Esophagus muscularis mucosa (tissue), 4 donors: ENCODE results near the gene EYA2. TPM values are rescaled to one million over a fixed set of nuclear protein-coding genes. Genes with fewer than 3 reads are reported as not detected.
"Not testable (repeated sequence)": the region's sequence is repeated elsewhere in the genome, so short reads cannot be mapped to it uniquely, and the experiment has no call there.

ENCODE experiments used
- DNase-seq: peaks from one replicate; pipeline ENCODE4 v3.0.0-alpha.2; 2017; ENCODE audit errors: extremely low spot score
- H3K27ac ChIP-seq, 4 donors: fragments of 200-600 bp; sonication (generic); replicated peaks in 1 of 4; 1 replicate in 3 of 4; 2 replicates in 1 of 4; pipeline ENCODE4 v1.5.1; 2016 to 2019; ENCODE audit warnings: mild to moderate bottlenecking in 1 of 4
- H3K27me3 ChIP-seq, 4 donors: fragments of 200-600 bp; sonication (generic); one replicate each; pipeline versions ENCODE4 v1.5.1 to v1.6.0; 2016 to 2019
- H3K36me3 ChIP-seq, 4 donors: fragments of 200-600 bp; sonication (generic); one replicate each; pipeline ENCODE4 v1.5.1; 2016 to 2019
- H3K4me1 ChIP-seq, 4 donors: fragments of 200-600 bp; sonication (generic); one replicate each; pipeline ENCODE4 v1.5.1; 2016 to 2019
- H3K4me3 ChIP-seq, 4 donors: fragments of 200-600 bp; sonication (generic); 1 replicate in 2 of 4; 2 replicates in 2 of 4; pipeline ENCODE4 v1.5.1; 2016 to 2019; ENCODE audit warnings: mild to moderate bottlenecking in 4 of 4, moderate library complexity in 1 of 4
- H3K9me3 ChIP-seq, 4 donors: fragments of 200-600 bp; sonication (generic); 1 replicate in 3 of 4; 2 replicates in 1 of 4; pipeline ENCODE4 v1.5.1; 2016 to 2019
- EP300 ChIP-seq: sonication (generic); formaldehyde crosslinking; IDR thresholded peaks from one replicate; pipeline ENCODE4 v1.6.1; 2017; ENCODE audit warnings: antibody characterized with exemption
- POLR2A ChIP-seq: fragments of 450-650 bp; IDR thresholded peaks from one replicate; pipeline ENCODE4 v1.6.1; 2017; ENCODE audit warnings: antibody characterized with exemption, moderate library complexity, mild to moderate bottlenecking, low read depth
- POLR2AphosphoS5 ChIP-seq, 2 donors: sonication (generic); formaldehyde crosslinking; IDR thresholded peaks; one replicate each; pipeline ENCODE4 v1.6.1; 2017; ENCODE audit warnings: antibody characterized with exemption in 2 of 2
- WGBS: methylation state at CpG from one replicate; pipeline ENCODE4 v1.1.5; 2018; 5-methylcytosine and 5-hydroxymethylcytosine counted together
- intact Hi-C: fragments of 100-400 bp; cut with DNase I; formaldehyde crosslinking; loops from one replicate; pipeline ENCODE4 v1.15.1; 2023
- total RNA-seq, 4 donors: library from RNA; depleted of rRNA; stranded (reverse); fragments of >200 nt; gene quantifications; one replicate each; pipeline versions ENCODE4 v1.1.0 to v1.2.1, GENCODE V29; 2016
- TF ChIP-seq, protein P1 (sequence below), 3 experiments: fragments of 200-600 bp in 2 of 3; fragments of 450-650 bp in 1 of 3; sonication (generic) in 2 of 3; IDR thresholded peaks; one replicate each; pipeline ENCODE4 v1.5.1; 2017 to 2019; ENCODE audit warnings: antibody characterized with exemption in 3 of 3, mild to moderate bottlenecking in 2 of 3, moderate library complexity in 1 of 3

The EYA2 gene
- total RNA-seq, 4 donors from 2014 or later = 1.2 to 5.9 (median 4.2) TPM

GRCh38 chr20:47173596-47174216, 279.1 kb downstream of the EYA2 start:
- no peaks in the 10 kb centered on the region for H3K9me3 ChIP-seq
- H3K27ac ChIP-seq = no peak overlapping the region
- peaks cover 0 to 11% (median 3%) of the 10 kb centered on the region in 4 donors for H3K36me3 ChIP-seq
- no peak overlapping the region for H3K4me3 ChIP-seq
- TF ChIP-seq, protein P1, sequence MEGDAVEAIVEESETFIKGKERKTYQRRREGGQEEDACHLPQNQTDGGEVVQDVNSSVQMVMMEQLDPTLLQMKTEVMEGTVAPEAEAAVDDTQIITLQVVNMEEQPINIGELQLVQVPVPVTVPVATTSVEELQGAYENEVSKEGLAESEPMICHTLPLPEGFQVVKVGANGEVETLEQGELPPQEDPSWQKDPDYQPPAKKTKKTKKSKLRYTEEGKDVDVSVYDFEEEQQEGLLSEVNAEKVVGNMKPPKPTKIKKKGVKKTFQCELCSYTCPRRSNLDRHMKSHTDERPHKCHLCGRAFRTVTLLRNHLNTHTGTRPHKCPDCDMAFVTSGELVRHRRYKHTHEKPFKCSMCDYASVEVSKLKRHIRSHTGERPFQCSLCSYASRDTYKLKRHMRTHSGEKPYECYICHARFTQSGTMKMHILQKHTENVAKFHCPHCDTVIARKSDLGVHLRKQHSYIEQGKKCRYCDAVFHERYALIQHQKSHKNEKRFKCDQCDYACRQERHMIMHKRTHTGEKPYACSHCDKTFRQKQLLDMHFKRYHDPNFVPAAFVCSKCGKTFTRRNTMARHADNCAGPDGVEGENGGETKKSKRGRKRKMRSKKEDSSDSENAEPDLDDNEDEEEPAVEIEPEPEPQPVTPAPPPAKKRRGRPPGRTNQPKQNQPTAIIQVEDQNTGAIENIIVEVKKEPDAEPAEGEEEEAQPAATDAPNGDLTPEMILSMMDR (IDR thresholded peaks at IDR 0.05) = no peak
- no peak for TF ChIP-seq POLR2AphosphoS5 (IDR thresholded peaks at IDR 0.05)
- TF ChIP-seq POLR2A = no peak
- TF ChIP-seq EP300 = no peak
- intact Hi-C loops = no loop called here
- no peak for DNase-seq
- H3K27me3 ChIP-seq = no peaks in the 10 kb centered on the region
- 98% methylated on average over 4 of the region's 6 CpGs for WGBS
- H3K4me1 ChIP-seq = peaks cover 3 to 18% (median 6%) of the 10 kb centered on the region in 4 donors

DNA sequence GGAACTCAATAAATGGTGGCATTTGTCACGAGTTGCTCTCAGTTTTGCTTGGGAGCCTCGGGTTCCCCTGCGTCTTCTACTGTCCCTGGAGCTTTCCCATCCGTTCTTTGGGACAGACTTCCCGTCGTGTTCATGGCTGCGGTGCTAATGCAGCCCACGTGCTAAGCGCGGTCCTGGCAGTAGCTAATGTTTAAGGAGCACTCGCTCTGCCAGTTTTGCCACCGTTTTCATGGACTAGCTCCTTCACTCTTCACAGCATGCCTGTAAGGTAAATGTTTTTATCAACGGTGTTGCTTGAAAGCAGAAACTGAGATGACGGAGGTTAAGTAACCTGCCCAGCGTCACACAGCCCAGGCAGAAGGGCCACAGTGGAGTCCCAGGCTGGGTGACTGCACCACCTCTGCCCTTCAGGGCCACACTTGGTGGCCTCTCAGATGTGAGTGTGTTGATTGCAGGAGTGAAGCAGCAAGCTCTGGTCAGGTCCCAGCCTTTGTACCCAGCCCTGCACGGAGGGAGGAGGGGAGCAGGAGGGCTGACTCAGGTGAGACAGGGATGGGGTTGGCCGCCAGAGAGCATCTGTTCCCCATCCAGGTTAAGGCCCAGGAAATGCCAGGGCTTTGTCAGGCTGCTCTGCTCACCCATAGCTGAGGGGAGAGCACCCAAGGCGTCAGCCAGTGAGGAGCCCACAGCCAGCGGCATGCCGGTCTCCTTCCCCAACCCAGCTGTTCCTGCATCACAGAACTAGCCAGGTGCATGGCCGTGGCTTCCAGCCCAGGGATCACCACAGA, 280.0 kb downstream of the EYA2 start:
- WGBS = 92% methylated on average over 17 of the region's 21 CpGs
- no peaks in the 10 kb centered on the region for H3K27me3 ChIP-seq
- no peak for DNase-seq
- H3K9me3 ChIP-seq = no peaks in the 10 kb centered on the region
- peaks cover 3 to 18% (median 6%) of the 10 kb centered on the region in 4 donors for H3K4me1 ChIP-seq
- TF ChIP-seq POLR2A = no peak
- no peak for TF ChIP-seq EP300
- TF ChIP-seq, protein P1 (IDR thresholded peaks at IDR 0.05) = no peak
- TF ChIP-seq POLR2AphosphoS5 (IDR thresholded peaks at IDR 0.05) = no peak
- no peak overlapping the region for H3K4me3 ChIP-seq
- H3K36me3 ChIP-seq = peaks cover 0 to 11% (median 3%) of the 10 kb centered on the region in 4 donors
- no peak overlapping the region for H3K27ac ChIP-seq
- intact Hi-C loops = no loop called here

DNA sequence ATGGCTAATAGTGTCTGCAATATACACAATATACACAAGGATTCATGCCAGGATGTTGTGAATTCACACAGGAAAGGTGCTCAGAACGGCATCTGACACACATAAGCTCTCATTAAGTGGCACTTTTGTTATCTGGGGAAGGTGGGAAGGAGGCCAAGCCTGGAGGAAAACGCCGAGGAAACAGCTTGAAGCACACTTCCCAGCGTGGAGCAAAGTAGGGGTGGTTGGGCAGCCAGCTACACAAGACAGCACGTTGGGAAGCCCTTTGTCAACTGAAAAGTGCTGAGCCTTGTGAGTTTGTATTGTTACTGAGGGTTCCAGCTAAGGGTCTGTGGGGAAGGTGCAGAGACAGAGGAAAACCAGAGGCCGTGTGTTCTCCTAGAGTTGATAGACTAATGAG, 280.9 kb downstream of the EYA2 start:
- 55% methylated on average over 6 of the region's 6 CpGs for WGBS

GRCh38 chr20:47176217-47176616, 281.6 kb downstream of the EYA2 start:
- H3K27me3 ChIP-seq, H3K9me3 ChIP-seq, intact Hi-C loops, DNase-seq, H3K4me1 ChIP-seq, H3K4me3 ChIP-seq, H3K27ac ChIP-seq: not testable (repeated sequence)
- 83% methylated on average over 5 of the region's 5 CpGs for WGBS
- peaks cover 0 to 18% (median 3%) of the 10 kb centered on the region in 4 donors for H3K36me3 ChIP-seq

More for the DNA sequence above, 280.9 kb downstream of the EYA2 start:
- H3K4me1 ChIP-seq = peaks cover 3 to 12% (median 6%) of the 10 kb centered on the region in 4 donors
- peaks cover 0 to 17% (median 3%) of the 10 kb centered on the region in 4 donors for H3K36me3 ChIP-seq
- H3K27ac ChIP-seq = no peak overlapping the region
- no peaks in the 10 kb centered on the region for H3K27me3 ChIP-seq
- no peak overlapping the region for H3K4me3 ChIP-seq
- H3K9me3 ChIP-seq = no peaks in the 10 kb centered on the region
- intact Hi-C loops = no loop called here
- no peak for TF ChIP-seq EP300
- TF ChIP-seq, protein P1 (IDR thresholded peaks at IDR 0.05) = no peak
- no peak for TF ChIP-seq POLR2AphosphoS5 (IDR thresholded peaks at IDR 0.05)
- TF ChIP-seq POLR2A = no peak
- DNase-seq = no peak

DNA sequence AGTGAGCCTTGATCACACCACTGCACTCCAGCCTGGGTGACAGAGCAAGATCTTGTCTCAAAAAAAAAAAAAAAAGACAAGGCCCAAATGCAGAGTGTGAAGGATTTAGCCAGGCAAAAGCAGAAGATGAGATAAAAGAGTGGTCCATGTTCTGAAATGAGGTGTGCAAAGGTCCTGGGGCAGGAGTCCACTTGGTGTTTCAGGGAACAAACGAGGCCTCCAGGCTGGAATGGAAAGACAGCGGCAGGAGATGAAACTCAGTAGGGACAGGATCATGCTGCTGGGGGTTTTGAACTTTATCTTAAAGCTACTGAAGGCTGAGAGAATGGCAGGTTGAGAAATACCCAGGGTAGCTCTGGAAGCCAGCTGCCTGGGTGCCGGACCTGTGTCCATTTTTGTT, 283.6 kb downstream of the EYA2 start:
- TF ChIP-seq, protein P1 (IDR thresholded peaks at IDR 0.05) = no peak
- TF ChIP-seq EP300 (no peak), POLR2A (no peak), POLR2AphosphoS5 (IDR thresholded peaks at IDR 0.05) (no peak)
- Histone ChIP-seq H3K36me3 (peaks cover 0 to 10% (median 0%) of the 10 kb centered on the region in 4 donors), H3K27me3 (no peaks in the 10 kb centered on the region), H3K27ac (no peak overlapping the region), H3K4me1 (no peaks in the 10 kb centered on the region), H3K4me3 (no peak overlapping the region), H3K9me3 (no peaks in the 10 kb centered on the region)
- DNase-seq = no peak
- intact Hi-C loops = no loop called here
- WGBS = 86% methylated on average over 3 of the region's 3 CpGs
